Nephron progenitor cell (in vitro differentiated cells): ENCODE measurements around the gene GIMAP7.
"Not testable (repeated sequence)": the region's sequence is repeated elsewhere in the genome, so short reads cannot be mapped to it uniquely, and the experiment has no call there.

Experiments
- DNase-seq: peaks from one replicate; pipeline ENCODE4 v3.0.0; 2021
- H3K27ac Mint-ChIP-seq: 2 replicates; pipeline ENCODE4 v1.8.0; 2021; ENCODE audit warnings: mild to moderate bottlenecking, moderate library complexity, mixed read lengths
- H3K27me3 Mint-ChIP-seq: 2 replicates; pipeline ENCODE4 v1.8.0; 2021; ENCODE audit warnings: mild to moderate bottlenecking, low read depth, mixed read lengths; ENCODE audit not compliant: poor library complexity
- H3K36me3 Mint-ChIP-seq: 2 replicates; pipeline ENCODE4 v1.8.0; 2021; ENCODE audit warnings: low read depth, mixed read lengths
- H3K4me1 Mint-ChIP-seq: 2 replicates; pipeline ENCODE4 v1.8.0; 2021; ENCODE audit warnings: mixed read lengths
- H3K4me3 Mint-ChIP-seq: 2 replicates; pipeline ENCODE4 v1.8.0; 2021; ENCODE audit warnings: mild to moderate bottlenecking, moderate library complexity, mixed read lengths
- H3K9me3 Mint-ChIP-seq: 2 replicates; pipeline ENCODE4 v1.8.0; 2021; ENCODE audit warnings: mild to moderate bottlenecking, moderate library complexity, mixed read lengths
- CTCF ChIP-seq: fragments of 200-600 bp; sonication (generic); IDR thresholded peaks from 2 replicates; pipeline ENCODE4 v1.5.0; 2021; ENCODE audit warnings: antibody characterized with exemption

Gene GIMAP7

GRCh38 chr7:150481922-150482321 is 32.8 kb upstream of the GIMAP7 start:
- no peak for TF ChIP-seq CTCF
- Mint-ChIP-seq H3K36me3 (no peaks in the 10 kb centered on the region), H3K4me3 (no peak overlapping the region), H3K27me3 (peaks cover 3% of the 10 kb centered on the region), H3K27ac (no peak overlapping the region), H3K4me1 (peaks cover 6% of the 10 kb centered on the region), H3K9me3 (no peaks in the 10 kb centered on the region)
- no peak for DNase-seq

GRCh38 chr7:150483514-150483913 is 31.2 kb upstream of the GIMAP7 start:
- not testable (repeated sequence) for H3K27me3 Mint-ChIP-seq, H3K9me3 Mint-ChIP-seq, H3K27ac Mint-ChIP-seq, H3K4me1 Mint-ChIP-seq, H3K4me3 Mint-ChIP-seq, H3K36me3 Mint-ChIP-seq, DNase-seq

- H3K27me3 Mint-ChIP-seq, H3K4me1 Mint-ChIP-seq, H3K27ac Mint-ChIP-seq, H3K4me3 Mint-ChIP-seq, H3K9me3 Mint-ChIP-seq, H3K36me3 Mint-ChIP-seq, DNase-seq: not testable (repeated sequence)
Measured at GRCh38 chr7:150484071-150484470, 30.6 kb upstream of the GIMAP7 start.

GRCh38 chr7:150487625-150488024 is 27.0 kb upstream of the GIMAP7 start:
- DNase-seq: no peak
- H3K4me1 Mint-ChIP-seq: peaks cover 6% of the 10 kb centered on the region
- H3K9me3 Mint-ChIP-seq: peaks cover 13% of the 10 kb centered on the region
- TF ChIP-seq CTCF: no peak
- H3K27ac Mint-ChIP-seq: no peak overlapping the region
- no peak overlapping the region for H3K4me3 Mint-ChIP-seq
- H3K27me3 Mint-ChIP-seq: peaks cover 10% of the 10 kb centered on the region
- H3K36me3 Mint-ChIP-seq: no peaks in the 10 kb centered on the region

- H3K9me3 Mint-ChIP-seq: peaks cover 15% of the 10 kb centered on the region
- no peaks in the 10 kb centered on the region for H3K4me1 Mint-ChIP-seq
- TF ChIP-seq CTCF: no peak
- H3K27me3 Mint-ChIP-seq: peaks cover 10% of the 10 kb centered on the region
- H3K4me3 Mint-ChIP-seq: no peak overlapping the region
- H3K27ac Mint-ChIP-seq: no peak overlapping the region
- no peaks in the 10 kb centered on the region for H3K36me3 Mint-ChIP-seq
- no peak for DNase-seq
Measured at GRCh38 chr7:150489782-150490181, 24.9 kb upstream of the GIMAP7 start.

- H3K4me1 Mint-ChIP-seq, DNase-seq, H3K4me3 Mint-ChIP-seq, H3K36me3 Mint-ChIP-seq, H3K27ac Mint-ChIP-seq: not testable (repeated sequence)
- Mint-ChIP-seq H3K9me3 (peaks cover 24% of the 10 kb centered on the region), H3K27me3 (peaks cover 12% of the 10 kb centered on the region)
Measured at GRCh38 chr7:150493442-150493841, 21.2 kb upstream of the GIMAP7 start.

- peaks cover 3% of the 10 kb centered on the region for H3K27me3 Mint-ChIP-seq
- no peaks in the 10 kb centered on the region for H3K36me3 Mint-ChIP-seq
- DNase-seq: no peak
- no peak overlapping the region for H3K4me3 Mint-ChIP-seq
- H3K4me1 Mint-ChIP-seq: no peaks in the 10 kb centered on the region
- peaks cover 31% of the 10 kb centered on the region for H3K9me3 Mint-ChIP-seq
- no peak overlapping the region for H3K27ac Mint-ChIP-seq
- no peak for TF ChIP-seq CTCF
Measured at GRCh38 chr7:150502519-150502918, 12.2 kb upstream of the GIMAP7 start.
